Osteocyte (in vitro differentiated cells): ENCODE results near the gene PARP14. TPM values are rescaled to one million over a fixed set of nuclear protein-coding genes. Genes with fewer than 3 reads are reported as not detected.

Experiments used
- DNase-seq: peaks from one replicate; pipeline ENCODE4 v3.0.0; 2021; ENCODE audit warnings: mixed read lengths; ENCODE audit not compliant: unreplicated experiment; ENCODE audit errors: extremely low spot score
- H3K27ac Mint-ChIP-seq: one replicate; pipeline ENCODE4 v1.8.0; 2021; ENCODE audit warnings: mild to moderate bottlenecking, mixed read lengths; ENCODE audit not compliant: unreplicated experiment
- H3K27me3 Mint-ChIP-seq: one replicate; pipeline ENCODE4 v1.8.0; 2021; ENCODE audit warnings: mixed read lengths; ENCODE audit not compliant: unreplicated experiment
- H3K36me3 Mint-ChIP-seq: one replicate; pipeline ENCODE4 v1.8.0; 2021; ENCODE audit warnings: mixed read lengths; ENCODE audit not compliant: unreplicated experiment
- H3K4me1 Mint-ChIP-seq: one replicate; pipeline ENCODE4 v1.8.0; 2021; ENCODE audit warnings: mixed read lengths; ENCODE audit not compliant: unreplicated experiment
- H3K4me3 Mint-ChIP-seq: one replicate; pipeline ENCODE4 v1.8.0; 2021; ENCODE audit warnings: mild to moderate bottlenecking, moderate library complexity, mixed read lengths; ENCODE audit not compliant: unreplicated experiment
- H3K9me3 Mint-ChIP-seq: one replicate; pipeline ENCODE4 v1.8.0; 2021; ENCODE audit warnings: mixed read lengths; ENCODE audit not compliant: unreplicated experiment
- CTCF ChIP-seq: fragments of 200-600 bp; sonication (generic); IDR thresholded peaks from 2 replicates; pipeline ENCODE4 v1.5.0; 2021; ENCODE audit warnings: antibody characterized with exemption, mild to moderate bottlenecking, moderate library complexity
- total RNA-seq: library from RNA; stranded (reverse); gene quantifications from 2 replicates; pipeline ENCODE4 v1.2.1, GENCODE V29; 2021

PARP14 gene
- total RNA-seq, 1 donor from 2014 or later = 48.1 TPM

GRCh38 chr3:122687298-122687697 lies 6.7 kb downstream of the PARP14 start:
- TF ChIP-seq CTCF = no peak
- no peaks in the 10 kb centered on the region for H3K27me3 Mint-ChIP-seq
- H3K36me3 Mint-ChIP-seq = peaks cover 7% of the 10 kb centered on the region

GRCh38 chr3:122688996-122689395 lies 8.4 kb downstream of the PARP14 start:
- H3K9me3 Mint-ChIP-seq = no peaks in the 10 kb centered on the region

More at GRCh38 chr3:122687298-122687697, 6.7 kb downstream of the PARP14 start:
- DNase-seq = no peak
- peaks cover 9% of the 10 kb centered on the region for H3K4me1 Mint-ChIP-seq
- H3K9me3 Mint-ChIP-seq = no peaks in the 10 kb centered on the region
- H3K4me3 Mint-ChIP-seq = no peak overlapping the region
- H3K27ac Mint-ChIP-seq = no peak overlapping the region

GRCh38 chr3:122689587-122689986 lies 8.9 kb downstream of the PARP14 start:
- Mint-ChIP-seq H3K4me3 (no peak overlapping the region), H3K4me1 (no peaks in the 10 kb centered on the region), H3K27me3 (no peaks in the 10 kb centered on the region), H3K36me3 (peaks cover 23% of the 10 kb centered on the region), H3K9me3 (no peaks in the 10 kb centered on the region), H3K27ac (no peak overlapping the region)
- no peak for TF ChIP-seq CTCF
- no peak for DNase-seq

More at GRCh38 chr3:122688996-122689395, 8.4 kb downstream of the PARP14 start:
- H3K27ac Mint-ChIP-seq = no peak overlapping the region
- H3K4me1 Mint-ChIP-seq = no peaks in the 10 kb centered on the region
- no peak overlapping the region for H3K4me3 Mint-ChIP-seq
- H3K36me3 Mint-ChIP-seq = peaks cover 19% of the 10 kb centered on the region
- no peak for TF ChIP-seq CTCF
- H3K27me3 Mint-ChIP-seq = no peaks in the 10 kb centered on the region
- DNase-seq = no peak

- H3K27me3 Mint-ChIP-seq = no peaks in the 10 kb centered on the region
- DNase-seq = no peak
- no peaks in the 10 kb centered on the region for H3K9me3 Mint-ChIP-seq
- H3K4me3 Mint-ChIP-seq = no peak overlapping the region
- TF ChIP-seq CTCF = no peak
- no peak overlapping the region for H3K27ac Mint-ChIP-seq
- no peaks in the 10 kb centered on the region for H3K4me1 Mint-ChIP-seq
- H3K36me3 Mint-ChIP-seq = peaks cover 25% of the 10 kb centered on the region
Measured at GRCh38 chr3:122690096-122690495, 9.5 kb downstream of the PARP14 start.

- TF ChIP-seq CTCF = no peak
- no peak for DNase-seq
- no peaks in the 10 kb centered on the region for H3K9me3 Mint-ChIP-seq
- H3K4me1 Mint-ChIP-seq = no peaks in the 10 kb centered on the region
- no peak overlapping the region for H3K27ac Mint-ChIP-seq
- H3K4me3 Mint-ChIP-seq = no peak overlapping the region
- H3K27me3 Mint-ChIP-seq = no peaks in the 10 kb centered on the region
- peaks cover 28% of the 10 kb centered on the region for H3K36me3 Mint-ChIP-seq
Measured at GRCh38 chr3:122691195-122691594, 10.6 kb downstream of the PARP14 start.
